ENCODE results near the gene FHOD3. TPM values are rescaled to one million over a fixed set of nuclear protein-coding genes. Genes with fewer than 3 reads are reported as not detected.
A peak's percentile ranks its signal among the peaks of the same experiment; 100 is the strongest.

The FHOD3 gene
- polyA plus RNA-seq, 4 donors, result 0.22 to 8.1 (median 1.9) TPM

DNA sequence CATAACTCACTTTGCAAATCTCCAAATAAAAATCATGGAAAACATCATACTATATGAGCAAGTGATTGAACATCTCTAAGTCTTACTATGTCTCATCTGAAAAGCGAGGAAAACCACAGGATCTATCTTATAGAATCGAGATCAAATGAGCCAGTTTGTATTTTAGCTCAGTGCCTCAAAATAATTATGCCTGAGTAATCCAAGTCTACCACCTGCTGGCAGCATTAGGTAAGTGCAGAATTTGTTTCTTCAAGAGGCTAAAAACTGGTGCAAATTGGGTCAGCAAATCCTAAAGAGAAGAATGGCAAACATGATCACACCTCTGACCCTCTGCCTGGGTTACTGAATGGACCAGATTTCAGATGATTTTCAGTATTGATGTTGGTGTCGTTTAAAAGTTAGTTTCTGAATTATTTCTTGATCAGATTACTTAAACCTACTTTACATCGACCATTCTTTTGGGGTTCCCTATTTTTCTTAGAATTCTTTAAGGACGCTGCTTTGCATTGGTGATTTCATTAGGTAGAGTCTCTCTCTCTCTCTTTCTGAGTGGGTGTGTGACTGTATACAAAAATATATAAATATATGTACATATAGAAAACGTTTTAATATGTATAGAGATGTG lies 12.7 kb upstream of the FHOD3 start:
- 29 to 32% (median 30%) methylated on average over 6 of the region's 6 CpGs for WGBS, 3 donors
- no peak for FAIRE-seq

DNA sequence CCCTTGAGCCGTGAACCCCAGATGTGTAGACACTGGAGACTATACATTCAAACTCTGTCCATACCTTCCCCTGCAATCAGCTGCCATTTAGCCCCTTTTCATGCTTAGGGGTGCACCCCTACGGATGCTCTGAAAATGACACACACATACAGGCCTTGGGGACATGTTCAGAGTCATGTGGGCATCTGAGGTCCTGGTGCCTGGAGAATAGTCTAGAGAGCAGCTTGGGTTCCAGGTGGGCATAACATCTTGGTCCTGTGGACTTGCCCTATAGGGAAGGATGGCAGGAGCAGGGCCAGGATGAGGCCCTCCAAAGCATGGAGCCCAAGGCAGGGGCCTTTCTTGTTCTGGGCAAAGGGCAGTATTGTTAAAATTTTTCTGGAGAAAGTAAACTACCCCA lies 9.9 kb upstream of the FHOD3 start:
- no peaks in the 10 kb centered on the region for H3K36me3 ChIP-seq (ENCODE audit: control insufficient read depth in 3 of 3, insufficient read depth in 2 of 3, low read depth in 1 of 3, low read length in 3 of 3)
- H3K27ac ChIP-seq (ENCODE audit: low read depth in 1 of 3, low read length in 2 of 3), result no peak overlapping the region
- no peaks in the 10 kb centered on the region for H3K27me3 ChIP-seq (ENCODE audit: control insufficient read depth in 3 of 3, insufficient read depth in 3 of 3, low read length in 3 of 3)
- FAIRE-seq, result no peak
- H3K4me3 ChIP-seq (ENCODE audit: low read depth in 1 of 3, low read length in 3 of 3), result no peak overlapping the region
- WGBS, 3 donors, result 73 to 89% (median 89%) methylated on average over 2 of the region's 2 CpGs
- no peaks in the 10 kb centered on the region for H3K4me1 ChIP-seq (ENCODE audit: control insufficient read depth in 3 of 3, insufficient read depth in 2 of 3, low read depth in 1 of 3, low read length in 2 of 3)
- H3K9me3 ChIP-seq (ENCODE audit: control insufficient read depth in 2 of 2, insufficient read depth in 1 of 2, low read depth in 1 of 2, low read length in 1 of 2), result peaks cover 0 to 4% of the 10 kb centered on the region in 2 donors
- DNase-seq, result no peak

More for the DNA sequence above, 12.7 kb upstream of the FHOD3 start:
- Histone ChIP-seq H3K9me3 (ENCODE audit: control insufficient read depth in 2 of 2, insufficient read depth in 1 of 2, low read depth in 1 of 2, low read length in 1 of 2) (peaks cover 0 to 4% of the 10 kb centered on the region in 2 donors), H3K27me3 (ENCODE audit: control insufficient read depth in 3 of 3, insufficient read depth in 3 of 3, low read length in 3 of 3) (no peaks in the 10 kb centered on the region), H3K27ac (ENCODE audit: low read depth in 1 of 3, low read length in 2 of 3) (no peak overlapping the region), H3K36me3 (ENCODE audit: control insufficient read depth in 3 of 3, insufficient read depth in 2 of 3, low read depth in 1 of 3, low read length in 3 of 3) (no peaks in the 10 kb centered on the region), H3K4me1 (ENCODE audit: control insufficient read depth in 3 of 3, insufficient read depth in 2 of 3, low read depth in 1 of 3, low read length in 2 of 3) (no peaks in the 10 kb centered on the region), H3K4me3 (ENCODE audit: low read depth in 1 of 3, low read length in 3 of 3) (no peak overlapping the region)
- peak; percentile 69 to 71 for DNase-seq

- H3K4me3 ChIP-seq (ENCODE audit: low read depth in 1 of 3, low read length in 3 of 3), result no peak overlapping the region
- H3K27me3 ChIP-seq (ENCODE audit: control insufficient read depth in 3 of 3, insufficient read depth in 3 of 3, low read length in 3 of 3), result no peaks in the 10 kb centered on the region
- H3K9me3 ChIP-seq (ENCODE audit: control insufficient read depth in 2 of 2, insufficient read depth in 1 of 2, low read depth in 1 of 2, low read length in 1 of 2), result peaks cover 0 to 4% of the 10 kb centered on the region in 2 donors
- FAIRE-seq, result no peak
- no peaks in the 10 kb centered on the region for H3K36me3 ChIP-seq (ENCODE audit: control insufficient read depth in 3 of 3, insufficient read depth in 2 of 3, low read depth in 1 of 3, low read length in 3 of 3)
- DNase-seq, result no peak
- H3K27ac ChIP-seq (ENCODE audit: low read depth in 1 of 3, low read length in 2 of 3), result no peak overlapping the region
- no peaks in the 10 kb centered on the region for H3K4me1 ChIP-seq (ENCODE audit: control insufficient read depth in 3 of 3, insufficient read depth in 2 of 3, low read depth in 1 of 3, low read length in 2 of 3)
These were observed 8.8 kb upstream of the FHOD3 start for GRCh38 chr18:36288689-36289088.

- Histone ChIP-seq H3K36me3 (ENCODE audit: control insufficient read depth in 3 of 3, insufficient read depth in 2 of 3, low read depth in 1 of 3, low read length in 3 of 3) (no peaks in the 10 kb centered on the region), H3K9me3 (ENCODE audit: control insufficient read depth in 2 of 2, insufficient read depth in 1 of 2, low read depth in 1 of 2, low read length in 1 of 2) (no peaks in the 10 kb centered on the region), H3K4me3 (ENCODE audit: low read depth in 1 of 3, low read length in 3 of 3) (no peak overlapping the region), H3K27me3 (ENCODE audit: control insufficient read depth in 3 of 3, insufficient read depth in 3 of 3, low read length in 3 of 3) (peaks cover 3 to 46% (median 5%) of the 10 kb centered on the region in 3 donors), H3K4me1 (ENCODE audit: control insufficient read depth in 3 of 3, insufficient read depth in 2 of 3, low read depth in 1 of 3, low read length in 2 of 3) (peaks cover 0 to 4% (median 0%) of the 10 kb centered on the region in 3 donors), H3K27ac (ENCODE audit: low read depth in 1 of 3, low read length in 2 of 3) (no peak overlapping the region)
- WGBS, 3 donors, result 86 to 95% (median 89%) methylated on average over 1 of the region's 1 CpG
- no peak for DNase-seq
- FAIRE-seq, result no peak
These were observed 3.5 kb upstream of the FHOD3 start for GRCh38 chr18:36294031-36294430.

DNA sequence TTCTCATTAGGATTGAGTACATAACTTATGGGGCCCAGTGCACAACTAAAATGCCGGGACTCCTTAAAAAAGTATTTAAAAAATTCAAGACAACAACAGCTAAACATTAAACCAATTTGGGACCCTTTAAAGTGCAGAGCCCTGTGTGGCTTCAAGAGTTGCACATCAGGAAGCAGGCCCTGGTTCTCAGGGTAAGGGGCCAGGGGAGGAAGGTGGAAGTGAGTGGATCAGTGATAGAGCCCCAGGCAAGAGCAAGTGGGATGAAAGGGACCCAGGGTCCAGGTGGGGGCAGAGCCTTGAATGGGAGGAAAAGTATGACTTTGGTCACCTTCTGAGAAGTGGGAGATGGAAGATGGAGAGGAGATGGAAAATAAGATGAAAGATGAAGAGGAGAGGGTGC lies 2.3 kb upstream of the FHOD3 start:
- FAIRE-seq, result no peak
- Histone ChIP-seq H3K27ac (ENCODE audit: low read depth in 1 of 3, low read length in 2 of 3) (no peak overlapping the region), H3K9me3 (ENCODE audit: control insufficient read depth in 2 of 2, insufficient read depth in 1 of 2, low read depth in 1 of 2, low read length in 1 of 2) (no peaks in the 10 kb centered on the region), H3K4me3 (ENCODE audit: low read depth in 1 of 3, low read length in 3 of 3) (no peak overlapping the region), H3K27me3 (ENCODE audit: control insufficient read depth in 3 of 3, insufficient read depth in 3 of 3, low read length in 3 of 3) (peaks cover 3 to 55% (median 9%) of the 10 kb centered on the region in 3 donors), H3K36me3 (ENCODE audit: control insufficient read depth in 3 of 3, insufficient read depth in 2 of 3, low read depth in 1 of 3, low read length in 3 of 3) (no peaks in the 10 kb centered on the region), H3K4me1 (ENCODE audit: control insufficient read depth in 3 of 3, insufficient read depth in 2 of 3, low read depth in 1 of 3, low read length in 2 of 3) (peaks cover 0 to 4% (median 0%) of the 10 kb centered on the region in 3 donors)
- WGBS, 3 donors, result 85 to 96% (median 88%) methylated on average over 1 of the region's 1 CpG
- DNase-seq, result no peak

GRCh38 chr18:36295880-36296301 lies 1.6 kb upstream of the FHOD3 start:
- Histone ChIP-seq H3K27me3 (ENCODE audit: control insufficient read depth in 3 of 3, insufficient read depth in 3 of 3, low read length in 3 of 3) (peaks cover 3 to 62% (median 9%) of the 10 kb centered on the region in 3 donors), H3K27ac (ENCODE audit: low read depth in 1 of 3, low read length in 2 of 3) (no peak overlapping the region), H3K4me3 (ENCODE audit: low read depth in 1 of 3, low read length in 3 of 3) (no peak overlapping the region), H3K4me1 (ENCODE audit: control insufficient read depth in 3 of 3, insufficient read depth in 2 of 3, low read depth in 1 of 3, low read length in 2 of 3) (peaks cover 0 to 4% (median 0%) of the 10 kb centered on the region in 3 donors), H3K36me3 (ENCODE audit: control insufficient read depth in 3 of 3, insufficient read depth in 2 of 3, low read depth in 1 of 3, low read length in 3 of 3) (no peaks in the 10 kb centered on the region), H3K9me3 (ENCODE audit: control insufficient read depth in 2 of 2, insufficient read depth in 1 of 2, low read depth in 1 of 2, low read length in 1 of 2) (no peaks in the 10 kb centered on the region)
- FAIRE-seq (no peak), DNase-seq (no peak)
- 36 to 43% (median 37%) methylated on average over 21 of the region's 21 CpGs for WGBS, 3 donors

GRCh38 chr18:36296650-36297416 lies 680 bp upstream of the FHOD3 start:
- peaks cover 0 to 4% (median 0%) of the 10 kb centered on the region in 3 donors for H3K4me1 ChIP-seq (ENCODE audit: control insufficient read depth in 3 of 3, insufficient read depth in 2 of 3, low read depth in 1 of 3, low read length in 2 of 3)
- H3K9me3 ChIP-seq (ENCODE audit: control insufficient read depth in 2 of 2, insufficient read depth in 1 of 2, low read depth in 1 of 2, low read length in 1 of 2), result no peaks in the 10 kb centered on the region
- H3K36me3 ChIP-seq (ENCODE audit: control insufficient read depth in 3 of 3, insufficient read depth in 2 of 3, low read depth in 1 of 3, low read length in 3 of 3), result no peaks in the 10 kb centered on the region
- no peak overlapping the region for H3K27ac ChIP-seq (ENCODE audit: low read depth in 1 of 3, low read length in 2 of 3)
- no peak for FAIRE-seq
- 1 to 2% (median 2%) methylated on average over 39 to 47 of the region's 47 CpGs for WGBS, 3 donors
- H3K27me3 ChIP-seq (ENCODE audit: control insufficient read depth in 3 of 3, insufficient read depth in 3 of 3, low read length in 3 of 3), result peaks cover 3 to 64% (median 9%) of the 10 kb centered on the region in 3 donors
- H3K4me3 ChIP-seq (ENCODE audit: low read depth in 1 of 3, low read length in 3 of 3), result peak overlapping the region; percentile 22 to 59 (median 36)
- DNase-seq, result peak in 1 of 2 donors; percentile 63

DNA sequence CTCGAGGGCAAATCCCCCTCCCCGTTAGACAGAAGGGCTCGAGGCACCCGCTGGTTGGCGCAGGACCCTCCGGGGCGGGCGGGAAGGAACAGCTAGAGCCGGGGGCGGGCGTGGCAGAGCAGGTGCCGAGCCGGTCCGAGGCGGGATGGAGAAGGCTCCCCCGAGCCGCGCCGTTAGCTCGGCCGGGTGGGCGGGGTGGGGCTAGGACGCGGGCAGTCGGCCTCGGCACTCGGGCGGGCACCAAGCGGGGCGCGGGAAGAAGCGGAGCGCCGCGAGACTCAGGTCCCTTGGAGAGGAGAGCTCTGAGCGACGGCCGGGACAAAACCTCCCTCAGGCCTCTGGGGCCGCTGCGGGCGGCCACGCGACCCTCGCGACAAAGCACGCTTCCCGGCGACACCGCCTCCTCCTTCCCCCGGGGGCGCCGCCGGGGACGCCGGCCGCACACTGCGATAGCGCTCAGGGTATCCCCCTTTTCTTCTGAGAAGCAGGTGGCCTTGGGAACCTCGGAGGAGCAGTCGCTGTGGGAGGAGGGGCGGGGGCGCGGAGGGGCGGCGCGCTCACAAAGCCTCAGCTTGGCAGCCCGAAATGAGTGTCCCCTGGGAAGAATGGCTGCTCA lies 721 bp downstream of the FHOD3 start:
- H3K4me3 ChIP-seq (ENCODE audit: low read depth in 1 of 3, low read length in 3 of 3), result peak overlapping the region in 2 of 3 donors; percentile 28 to 59

More for the DNA sequence above, 721 bp downstream of the FHOD3 start:
- peak in 1 of 2 donors; percentile 15 for DNase-seq
- H3K27ac ChIP-seq (ENCODE audit: low read depth in 1 of 3, low read length in 2 of 3), result no peak overlapping the region
- no peaks in the 10 kb centered on the region for H3K9me3 ChIP-seq (ENCODE audit: control insufficient read depth in 2 of 2, insufficient read depth in 1 of 2, low read depth in 1 of 2, low read length in 1 of 2)
- H3K36me3 ChIP-seq (ENCODE audit: control insufficient read depth in 3 of 3, insufficient read depth in 2 of 3, low read depth in 1 of 3, low read length in 3 of 3), result no peaks in the 10 kb centered on the region
- no peak for FAIRE-seq
- 3 to 5% (median 3%) methylated on average over 36 to 67 of the region's 67 CpGs for WGBS, 3 donors
- H3K27me3 ChIP-seq (ENCODE audit: control insufficient read depth in 3 of 3, insufficient read depth in 3 of 3, low read length in 3 of 3), result peaks cover 3 to 67% (median 9%) of the 10 kb centered on the region in 3 donors
- H3K4me1 ChIP-seq (ENCODE audit: control insufficient read depth in 3 of 3, insufficient read depth in 2 of 3, low read depth in 1 of 3, low read length in 2 of 3), result peaks cover 0 to 4% (median 0%) of the 10 kb centered on the region in 3 donors

Measured in small intestine (tissue), 7 donors.